GM12874 (cell line): ENCODE measurements around the gene CATSPER1.

Source experiments
- TF ChIP-seq, protein P1 (sequence below): IDR thresholded peaks from 2 replicates; pipeline ENCODE4 v1.5.1; 2011; ENCODE audit warnings: low read depth, mild to moderate bottlenecking, control low read depth, low read length, moderate library complexity; ENCODE audit not compliant: insufficient read depth

CATSPER1 gene

DNA sequence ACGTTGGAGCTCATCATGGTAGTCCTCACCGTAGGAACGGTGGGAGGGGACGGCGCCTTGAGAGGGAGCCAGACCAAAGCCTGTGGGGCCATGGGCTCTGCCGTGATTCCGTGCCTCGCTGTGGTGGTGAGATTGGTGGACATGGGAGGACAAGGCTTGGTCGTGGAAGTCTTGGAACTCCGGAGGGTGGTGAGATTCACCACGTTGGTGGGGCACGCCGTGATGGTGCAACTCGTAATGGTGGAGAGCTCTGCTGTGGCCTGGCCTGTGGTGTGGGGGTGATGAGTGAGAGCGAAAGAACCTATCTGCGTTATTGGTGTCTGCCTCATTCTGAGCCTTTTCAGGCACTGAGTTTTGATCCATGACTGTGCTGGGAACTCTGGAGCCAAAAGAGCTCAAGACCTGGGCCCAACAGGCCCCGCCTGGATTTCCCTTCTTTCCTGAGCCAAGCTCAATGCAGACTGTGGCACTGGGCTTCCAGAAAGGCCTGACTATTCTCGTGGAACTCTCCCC, at the start of gene CATSPER1:
Gene CATSPER1, minus strand, starts transcription at position 463 of the 513 bp plus-strand sequence. Its CDS starts 100 bp downstream, at position 363.
- TF ChIP-seq, protein P1, sequence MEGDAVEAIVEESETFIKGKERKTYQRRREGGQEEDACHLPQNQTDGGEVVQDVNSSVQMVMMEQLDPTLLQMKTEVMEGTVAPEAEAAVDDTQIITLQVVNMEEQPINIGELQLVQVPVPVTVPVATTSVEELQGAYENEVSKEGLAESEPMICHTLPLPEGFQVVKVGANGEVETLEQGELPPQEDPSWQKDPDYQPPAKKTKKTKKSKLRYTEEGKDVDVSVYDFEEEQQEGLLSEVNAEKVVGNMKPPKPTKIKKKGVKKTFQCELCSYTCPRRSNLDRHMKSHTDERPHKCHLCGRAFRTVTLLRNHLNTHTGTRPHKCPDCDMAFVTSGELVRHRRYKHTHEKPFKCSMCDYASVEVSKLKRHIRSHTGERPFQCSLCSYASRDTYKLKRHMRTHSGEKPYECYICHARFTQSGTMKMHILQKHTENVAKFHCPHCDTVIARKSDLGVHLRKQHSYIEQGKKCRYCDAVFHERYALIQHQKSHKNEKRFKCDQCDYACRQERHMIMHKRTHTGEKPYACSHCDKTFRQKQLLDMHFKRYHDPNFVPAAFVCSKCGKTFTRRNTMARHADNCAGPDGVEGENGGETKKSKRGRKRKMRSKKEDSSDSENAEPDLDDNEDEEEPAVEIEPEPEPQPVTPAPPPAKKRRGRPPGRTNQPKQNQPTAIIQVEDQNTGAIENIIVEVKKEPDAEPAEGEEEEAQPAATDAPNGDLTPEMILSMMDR, result no peak

DNA sequence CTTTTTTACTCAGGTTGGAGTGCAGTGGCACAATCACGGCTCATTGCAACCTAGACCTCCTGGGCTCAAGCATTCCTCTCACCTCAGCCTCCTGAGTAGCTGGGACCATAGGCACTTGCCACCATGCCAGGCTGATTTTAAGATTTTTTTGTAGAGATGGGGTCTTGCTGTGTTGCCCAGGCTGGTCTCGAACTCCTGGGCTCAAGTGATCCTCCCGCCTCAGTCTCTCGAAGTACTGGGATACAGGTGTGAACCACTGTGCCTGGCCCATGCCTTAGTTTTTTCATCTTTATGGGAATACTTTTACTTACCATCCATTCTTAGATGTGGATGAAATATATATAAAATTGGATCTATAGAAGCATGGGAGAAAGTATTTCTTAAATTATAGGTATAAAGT, 49.0 kb upstream of the CATSPER1 start:
- TF ChIP-seq, protein P1, result no peak

DNA sequence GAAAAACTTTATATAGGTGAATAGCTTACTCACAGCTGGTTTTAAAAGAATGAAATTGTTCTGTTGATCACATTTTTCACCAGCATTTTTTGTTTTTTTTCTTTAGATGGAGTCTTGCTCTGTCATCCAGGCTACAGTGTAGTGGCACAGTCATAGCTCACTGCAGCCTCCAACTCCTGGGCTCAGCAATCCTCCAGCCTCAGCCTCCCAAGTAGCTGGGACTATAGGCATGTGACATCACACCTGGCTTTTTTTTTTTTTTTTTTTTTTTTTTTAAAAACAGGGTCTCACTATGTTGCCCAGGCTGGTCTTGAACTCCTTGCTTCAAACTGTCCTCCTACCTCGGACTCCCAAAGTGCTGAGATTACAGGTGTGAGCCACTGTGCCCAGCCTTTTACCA, 47.4 kb upstream of the CATSPER1 start:
- TF ChIP-seq, protein P1, result no peak

DNA sequence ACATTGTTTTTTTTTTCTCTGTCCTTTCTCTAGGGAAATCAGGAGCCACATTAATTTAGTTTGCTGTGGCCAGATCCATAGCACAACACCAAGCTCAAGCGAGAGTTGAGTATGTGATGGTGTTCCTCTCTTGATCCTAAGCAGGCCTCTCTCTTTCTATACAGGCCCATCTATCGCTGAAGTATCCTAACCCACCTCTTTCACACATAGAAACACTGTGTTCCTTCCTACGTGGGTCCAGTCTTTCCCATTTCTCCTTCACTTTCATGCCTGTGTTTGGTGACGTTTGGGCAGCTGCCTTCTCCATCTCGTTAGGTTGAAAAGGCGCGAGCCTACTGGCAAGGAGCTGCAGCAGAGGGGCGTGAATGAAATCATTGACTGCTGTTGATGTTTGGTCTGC, 46.2 kb upstream of the CATSPER1 start:
- TF ChIP-seq, protein P1, result no peak

DNA sequence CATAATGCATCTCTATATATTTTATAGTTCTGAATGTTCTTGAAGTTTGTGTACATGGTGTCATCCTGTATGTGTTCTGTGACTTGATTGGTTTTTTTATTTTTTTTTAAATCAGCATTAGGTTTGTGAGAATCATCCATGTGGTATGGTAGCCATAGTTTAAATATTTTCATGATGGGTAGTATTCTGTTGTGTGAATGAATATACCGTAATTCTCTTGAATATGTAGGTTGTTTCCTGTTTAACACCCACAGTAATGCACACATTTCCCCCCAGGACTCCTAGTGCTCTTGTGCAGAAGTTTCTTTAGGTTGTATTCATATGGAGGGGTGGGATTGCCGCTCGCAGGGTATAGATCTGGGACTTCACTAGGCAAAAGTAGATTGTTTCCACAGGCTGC, 45.8 kb upstream of the CATSPER1 start:
- TF ChIP-seq, protein P1, result no peak

DNA sequence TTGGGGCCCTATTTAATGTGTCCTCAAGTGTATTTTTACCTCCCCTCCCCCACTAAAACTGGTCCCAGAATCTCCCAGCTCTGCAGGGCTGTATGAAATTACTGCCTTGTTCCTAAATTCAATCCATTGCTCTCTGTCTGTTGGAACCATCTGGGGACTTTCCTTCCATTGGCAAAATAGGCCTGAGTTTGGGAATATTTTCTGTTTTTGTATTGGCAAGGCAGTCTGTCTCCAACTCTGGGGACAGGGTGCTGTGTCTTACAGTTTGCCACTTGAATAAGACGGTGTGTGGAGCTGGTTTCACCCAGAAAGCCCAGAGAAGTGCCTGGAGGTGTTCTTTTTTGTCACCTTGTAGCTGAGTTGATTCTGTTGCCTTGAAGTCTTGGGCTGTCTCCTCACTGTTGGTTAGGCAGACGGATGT, 45.1 kb upstream of the CATSPER1 start:
- TF ChIP-seq, protein P1, result no peak

DNA sequence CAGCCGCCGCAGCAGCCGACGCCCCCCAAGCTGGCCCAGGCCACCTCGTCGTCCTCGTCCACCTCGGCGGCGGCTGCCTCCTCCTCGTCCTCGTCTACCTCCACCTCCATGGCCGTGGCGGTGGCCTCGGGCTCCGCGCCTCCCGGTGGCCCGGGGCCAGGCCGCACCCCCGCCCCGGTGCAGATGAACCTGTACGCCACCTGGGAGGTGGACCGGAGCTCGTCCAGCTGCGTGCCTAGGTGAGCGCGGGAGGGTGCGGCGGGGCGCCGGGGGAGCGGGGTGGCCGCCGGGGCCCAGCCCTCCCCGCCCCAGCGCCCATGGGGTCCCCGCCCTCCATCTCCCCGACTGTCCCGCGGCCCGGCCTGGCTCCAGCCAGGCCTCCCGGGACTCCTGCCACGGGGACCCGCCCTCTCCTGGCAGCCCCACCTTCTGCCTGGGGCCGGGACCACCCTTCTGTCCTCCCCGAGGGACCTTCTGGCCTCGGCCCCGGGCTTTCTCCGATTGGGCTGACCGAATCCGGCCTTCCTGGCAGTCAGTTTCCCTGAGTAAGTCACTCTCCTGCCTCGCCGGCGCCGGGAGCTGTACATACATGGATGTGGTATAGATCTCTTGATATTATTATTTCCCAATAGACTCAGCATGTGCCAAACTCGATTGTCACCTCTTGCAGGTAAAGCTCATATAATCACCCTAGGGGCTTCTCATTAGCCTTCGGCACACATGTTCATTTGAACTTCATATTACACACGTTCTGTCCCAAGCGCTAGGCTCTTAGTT, 44.5 kb upstream of the CATSPER1 start:
- TF ChIP-seq, protein P1, result no peak
